Transverse colon (tissue), 4 donors: ENCODE results near the gene SERTM2.

Source experiments
- CTCF ChIP-seq, 5 experiments: fragments of 200-600 bp in 3 of 5; fragments of 450-650 bp in 2 of 5; sonication (generic) in 3 of 5; IDR thresholded peaks; 1 replicate in 2 of 5; 2 replicates in 3 of 5; pipeline ENCODE4 v1.5.1; 2016 to 2017; ENCODE audit warnings: antibody characterized with exemption in 5 of 5, inconsistent platforms in 3 of 5, mild to moderate bottlenecking in 2 of 5, moderate library complexity in 1 of 5
- POLR2AphosphoS5 ChIP-seq, 3 donors: sonication (generic); formaldehyde crosslinking; IDR thresholded peaks; one replicate each; pipeline ENCODE4 v1.6.1; 2016; ENCODE audit warnings: antibody characterized with exemption in 3 of 3

- TF ChIP-seq CTCF (IDR thresholded peaks at IDR 0.05) (peak in 1 of 5 experiments; percentile 12), POLR2AphosphoS5 (IDR thresholded peaks at IDR 0.05) (no peak)
Observed at GRCh38 chrX:111568354-111568753, 56.9 kb downstream of the SERTM2 start.
